GM23338 (cell line): Measurements from ENCODE around the gene NADK2. TPM values are rescaled to one million over a fixed set of nuclear protein-coding genes. Genes with fewer than 3 reads are reported as not detected.

Source experiments
- ATAC-seq: fragments of 200-7000 bp; cut with Tn5 transposase; 3 replicates; pipeline ENCODE4 v1.9.1; 2020
- DNase-seq: peaks from one replicate; pipeline ENCODE4 v3.0.0-alpha.2; 2015; ENCODE audit warnings: low spot score
- H2AFZ ChIP-seq: fragments of 200-600 bp; sonication (generic); 2 replicates; pipeline ENCODE4 v1.8.0; 2016; ENCODE audit warnings: antibody characterized with exemption, mild to moderate bottlenecking, moderate library complexity
- H3F3A ChIP-seq: fragments of 200-600 bp; sonication (generic); replicated peaks from 2 replicates; pipeline ENCODE4 v1.8.0; 2017; ENCODE audit warnings: antibody characterized with exemption, mixed run types, low read depth
- H3K27ac ChIP-seq: fragments of 200-600 bp; sonication (generic); 2 replicates; pipeline ENCODE4 v1.6.1; 2016; ENCODE audit warnings: low read depth
- H3K27me3 ChIP-seq: fragments of 200-600 bp; sonication (generic); 2 replicates; pipeline ENCODE4 v1.8.0; 2016; ENCODE audit warnings: mild to moderate bottlenecking, mixed run types, moderate library complexity; ENCODE audit not compliant: insufficient read depth
- H3K36me3 ChIP-seq: fragments of 200-600 bp; sonication (generic); 2 replicates; pipeline ENCODE4 v1.8.0; 2016; ENCODE audit warnings: mild to moderate bottlenecking; ENCODE audit not compliant: insufficient read depth
- H3K4me1 ChIP-seq: fragments of 200-600 bp; sonication (generic); 2 replicates; pipeline ENCODE4 v1.8.0; 2016; ENCODE audit warnings: mild to moderate bottlenecking, moderate library complexity; ENCODE audit not compliant: insufficient read depth
- H3K4me2 ChIP-seq: fragments of 200-600 bp; sonication (generic); 2 replicates; pipeline ENCODE4 v1.7.1; 2017; ENCODE audit warnings: mixed run types
- H3K4me3 ChIP-seq: fragments of 200-600 bp; sonication (generic); 2 replicates; pipeline ENCODE4 v1.6.1; 2016; ENCODE audit warnings: mixed run types
- H3K79me2 ChIP-seq: fragments of 200-600 bp; sonication (generic); replicated peaks from 2 replicates; pipeline ENCODE4 v1.8.0; 2017; ENCODE audit warnings: mild to moderate bottlenecking; ENCODE audit not compliant: insufficient read depth
- H3K9me2 ChIP-seq: fragments of 200-600 bp; sonication (generic); 2 replicates; pipeline ENCODE4 v1.8.0; 2017; ENCODE audit not compliant: insufficient read depth
- H4K20me1 ChIP-seq: fragments of 200-600 bp; sonication (generic); replicated peaks from 2 replicates; pipeline ENCODE4 v1.8.0; 2017; ENCODE audit warnings: mild to moderate bottlenecking; ENCODE audit not compliant: insufficient read depth
- H3K27ac Mint-ChIP-seq: 2 replicates; pipeline ENCODE4 v1.8.0; 2020; ENCODE audit warnings: inconsistent platforms, mild to moderate bottlenecking, moderate library complexity, mixed read lengths
- H3K27me3 Mint-ChIP-seq: 3 replicates; pipeline ENCODE4 v1.8.0; 2022; ENCODE audit warnings: low read depth, mild to moderate bottlenecking, moderate library complexity, mixed read lengths, inconsistent platforms; ENCODE audit not compliant: insufficient read depth, poor library complexity
- H3K36me3 Mint-ChIP-seq: 3 replicates; pipeline ENCODE4 v1.8.0; 2021; ENCODE audit warnings: low read depth, mild to moderate bottlenecking, inconsistent platforms, moderate library complexity, mixed read lengths
- H3K4me1 Mint-ChIP-seq: 3 replicates; pipeline ENCODE4 v1.8.0; 2020; ENCODE audit warnings: mild to moderate bottlenecking, inconsistent platforms, mixed read lengths
- H3K4me3 Mint-ChIP-seq: 3 replicates; pipeline ENCODE4 v1.8.0; 2021; ENCODE audit warnings: moderate library complexity, mild to moderate bottlenecking, inconsistent platforms, mixed read lengths
- H3K9me3 Mint-ChIP-seq: 3 replicates; pipeline ENCODE4 v1.8.0; 2020; ENCODE audit warnings: moderate library complexity, mild to moderate bottlenecking, inconsistent platforms, mixed read lengths
- CREB1 ChIP-seq: fragments of 250-450 bp; sonication (Bioruptor Pico); IDR thresholded peaks from 2 replicates; pipeline ENCODE4 v1.5.0; 2020; ENCODE audit warnings: low read depth, mild to moderate bottlenecking, moderate library complexity
- CTCF ChIP-seq, 2 experiments: fragments of 200-600 bp in 1 of 2; sonication (generic) in 1 of 2; conservative IDR thresholded peaks; 2 replicates each; pipeline versions ENCODE4 v1.5.1 to v1.6.1; 2016 to 2017; ENCODE audit warnings: antibody characterized with exemption in 2 of 2, low read depth in 2 of 2, mild to moderate bottlenecking in 2 of 2, moderate library complexity in 1 of 2
- ETS1 ChIP-seq: IDR thresholded peaks from 2 replicates; pipeline ENCODE4 v1.6.1; 2016; ENCODE audit warnings: antibody characterized with exemption
- EZH2 ChIP-seq: fragments of 200-600 bp; sonication (generic); IDR thresholded peaks from one replicate; pipeline ENCODE4 v1.8.0; 2017; ENCODE audit warnings: antibody characterized with exemption, mild to moderate bottlenecking, low read depth; ENCODE audit not compliant: unreplicated experiment
- EZH2phosphoT487 ChIP-seq: fragments of 200-600 bp; sonication (generic); IDR thresholded peaks from one replicate; pipeline ENCODE4 v1.8.1; 2018; ENCODE audit warnings: antibody characterized with exemption; ENCODE audit not compliant: unreplicated experiment
- JUNB ChIP-seq: IDR thresholded peaks from one replicate; pipeline ENCODE4 v1.6.1; 2016; ENCODE audit warnings: antibody characterized with exemption; ENCODE audit not compliant: unreplicated experiment
- NANOG ChIP-seq: IDR thresholded peaks from 2 replicates; pipeline ENCODE4 v1.6.1; 2016; ENCODE audit warnings: antibody characterized with exemption, borderline replicate concordance
- POLR2AphosphoS5 ChIP-seq: IDR thresholded peaks from 2 replicates; pipeline ENCODE4 v1.6.1; 2016; ENCODE audit warnings: antibody characterized with exemption, low read depth
- REST ChIP-seq: IDR thresholded peaks from one replicate; pipeline ENCODE4 v1.6.1; 2018; ENCODE audit warnings: antibody characterized with exemption; ENCODE audit not compliant: unreplicated experiment
- STAT1 ChIP-seq: IDR thresholded peaks from one replicate; pipeline ENCODE4 v1.6.1; 2016; ENCODE audit warnings: antibody characterized with exemption; ENCODE audit not compliant: unreplicated experiment
- ZNF331 ChIP-seq: fragments of 250-450 bp; sonication (Bioruptor Pico); IDR thresholded peaks from 2 replicates; pipeline ENCODE4 v1.5.0; 2020; ENCODE audit warnings: low read depth, mild to moderate bottlenecking, moderate library complexity
- ZNF462 ChIP-seq: fragments of 250-450 bp; sonication (Bioruptor Pico); IDR thresholded peaks from 2 replicates; pipeline ENCODE4 v1.5.0; 2020; ENCODE audit warnings: mild to moderate bottlenecking, moderate library complexity
- polyA plus RNA-seq: library from polyadenylated mRNA; unstranded; fragments of >200 nt; fragmentation: Nextera tagmentation; extraction: Ambion mirVana; gene quantifications from 2 replicates; pipeline ENCODE4 v1.2.1, GENCODE V29; 2016
- total RNA-seq: library from RNA; depleted of rRNA; stranded (reverse); fragments of >200 nt; shearing (Covaris generic); gene quantifications from 2 replicates; pipeline ENCODE4 v1.2.3, GENCODE V29; 2014

The NADK2 gene
- total and polyA plus RNA-seq, 2 experiments from 2014 or later: 4.5 to 16.0 TPM

- H3K4me2 ChIP-seq: no peak overlapping the region
- no peaks in the 10 kb centered on the region for H3K9me2 ChIP-seq
- no peak overlapping the region for H3K4me3 ChIP-seq
- no peaks in the 10 kb centered on the region for H3K79me2 ChIP-seq
- TF ChIP-seq CREB1 (CRISPR knock-in tag) (no peak), JUNB (no peak), EZH2 (no peak), REST (no peak), ZNF331 (CRISPR knock-in tag) (no peak), ZNF462 (no peak), EZH2phosphoT487 (no peak), NANOG (no peak), ETS1 (no peak), STAT1 (no peak), POLR2AphosphoS5 (no peak), CTCF (conservative IDR thresholded peaks at IDR 0.05; ENCODE audit: low read depth in 2 of 2) (no peak)
- H3K4me1 ChIP-seq: no peaks in the 10 kb centered on the region
- Mint-ChIP-seq H3K4me3 (no peak overlapping the region), H3K4me1 (peaks cover 7% of the 10 kb centered on the region; the same call in 2 of the 3 replicates), H3K27me3 (no peaks in the 10 kb centered on the region), H3K9me3 (no peaks in the 10 kb centered on the region), H3K27ac (no peak overlapping the region), H3K36me3 (no peaks in the 10 kb centered on the region)
- peaks cover 2% of the 10 kb centered on the region; the same call in 1 of the 2 replicates for H4K20me1 ChIP-seq
- DNase-seq (no peak), ATAC-seq (no peak)
- H3F3A ChIP-seq: no peaks in the 10 kb centered on the region
- no peak overlapping the region for H2AFZ ChIP-seq
- H3K27ac ChIP-seq: no peak overlapping the region
- no peaks in the 10 kb centered on the region for H3K27me3 ChIP-seq
- H3K36me3 ChIP-seq: no peaks in the 10 kb centered on the region
These were observed 14.7 kb downstream of the NADK2 start for GRCh38 chr5:36227046-36227445.
